TTC549 (cell line): Measurements from ENCODE around the gene EIF2B2.
A peak's percentile ranks its signal among the peaks of the same experiment; 100 is the strongest.

Experiments used
- FAIRE-seq: peaks from 2 replicates; lab custom pipeline; 2012; peaks lifted over from hg19 to GRCh38; lab: Jason Lieb, UNC

EIF2B2 gene

DNA sequence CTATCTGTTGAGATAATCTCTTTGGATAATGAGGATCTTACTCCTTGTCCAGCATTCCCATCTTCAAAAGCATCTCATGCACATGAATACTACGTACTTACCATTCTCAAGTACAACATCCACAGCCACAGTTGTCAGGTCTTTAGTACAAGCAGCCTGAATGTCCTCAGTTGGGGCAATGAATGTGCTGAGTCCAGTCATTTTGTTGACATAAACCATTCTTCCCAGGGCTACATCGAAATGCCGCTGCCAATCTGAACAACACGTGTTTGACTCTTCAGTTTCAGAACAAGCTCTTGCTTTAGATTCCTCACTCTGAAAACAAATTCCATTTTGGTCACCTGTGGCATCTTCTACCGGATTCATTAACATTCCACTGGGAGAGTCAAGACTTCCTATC is 43.6 kb downstream of the EIF2B2 start:
- FAIRE-seq: no peak

DNA sequence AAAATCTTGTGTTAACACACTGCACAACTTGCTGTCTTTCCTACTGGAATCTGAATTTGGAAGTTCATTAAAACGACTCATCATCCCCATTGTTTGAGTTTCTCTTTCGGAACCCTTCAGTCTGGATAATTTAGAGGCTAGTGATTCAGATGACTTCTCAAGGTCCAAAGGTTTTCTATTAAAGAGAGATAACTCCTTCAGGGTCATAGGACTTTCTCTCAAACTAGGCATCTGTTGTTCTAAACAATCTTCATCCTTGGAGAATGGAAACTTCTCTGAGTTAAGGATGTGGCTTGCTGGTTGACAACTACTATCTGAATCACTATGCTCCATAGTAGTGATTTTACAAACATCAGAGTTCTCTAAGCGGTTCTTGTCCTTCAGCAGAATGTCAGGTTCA is 44.2 kb downstream of the EIF2B2 start:
- FAIRE-seq: no peak

DNA sequence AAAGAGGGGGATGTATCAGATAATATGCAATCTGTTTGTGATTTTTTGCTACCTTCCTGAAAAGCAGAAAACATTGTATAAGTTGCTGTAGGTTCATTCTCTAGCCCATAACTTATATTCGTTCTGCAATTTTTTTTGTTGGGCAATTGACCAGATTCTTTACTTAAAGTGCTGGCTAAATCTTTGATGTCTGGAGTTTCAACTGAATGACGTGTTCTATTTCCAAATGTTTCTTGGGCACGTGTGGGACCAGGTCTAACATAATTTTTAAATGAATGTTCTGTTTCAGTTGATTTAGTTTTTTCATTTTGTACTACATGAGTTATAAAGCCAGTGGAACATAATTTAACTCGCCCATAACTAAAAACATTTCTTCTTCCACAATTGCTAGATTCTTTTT is 44.8 kb downstream of the EIF2B2 start:
- FAIRE-seq: no peak

DNA sequence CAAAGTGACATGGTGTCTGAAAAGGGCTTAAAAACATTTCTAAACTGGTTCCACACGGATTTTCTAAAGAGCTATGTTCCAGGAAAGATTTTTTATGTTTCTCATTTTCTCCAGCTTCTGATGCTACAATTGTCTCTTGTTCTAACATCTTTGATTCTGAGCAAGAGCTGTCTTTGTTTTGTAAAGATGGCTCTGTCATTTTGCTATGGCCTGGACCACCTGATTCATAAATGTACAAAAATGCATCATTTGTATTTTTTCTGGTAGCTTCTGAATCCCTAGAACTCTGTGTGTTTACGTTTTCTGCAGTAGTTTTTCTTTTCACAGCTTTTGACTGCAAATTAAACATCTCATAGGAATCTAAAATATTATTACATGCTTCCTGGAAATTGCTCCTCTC is 45.4 kb downstream of the EIF2B2 start:
- FAIRE-seq: no peak

DNA sequence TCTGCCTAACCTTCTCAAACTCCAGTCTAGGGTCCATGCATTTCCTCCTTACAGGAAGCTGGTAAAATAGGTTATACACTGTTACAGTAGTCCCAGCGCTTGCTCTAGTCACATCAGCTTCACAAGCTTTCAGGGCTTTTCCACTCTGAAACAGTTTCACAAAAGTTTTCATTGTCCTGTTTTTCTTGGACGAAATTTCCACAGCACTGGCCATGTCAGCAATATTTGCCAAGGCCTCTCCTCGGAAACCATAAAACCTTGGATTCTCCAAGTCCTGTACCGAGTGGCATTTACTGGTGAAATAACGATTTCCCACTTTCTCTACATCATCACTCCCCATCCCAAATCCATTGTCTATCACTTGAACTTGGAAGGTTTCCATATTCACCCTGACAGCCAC is 46.4 kb downstream of the EIF2B2 start:
- FAIRE-seq: no peak

DNA sequence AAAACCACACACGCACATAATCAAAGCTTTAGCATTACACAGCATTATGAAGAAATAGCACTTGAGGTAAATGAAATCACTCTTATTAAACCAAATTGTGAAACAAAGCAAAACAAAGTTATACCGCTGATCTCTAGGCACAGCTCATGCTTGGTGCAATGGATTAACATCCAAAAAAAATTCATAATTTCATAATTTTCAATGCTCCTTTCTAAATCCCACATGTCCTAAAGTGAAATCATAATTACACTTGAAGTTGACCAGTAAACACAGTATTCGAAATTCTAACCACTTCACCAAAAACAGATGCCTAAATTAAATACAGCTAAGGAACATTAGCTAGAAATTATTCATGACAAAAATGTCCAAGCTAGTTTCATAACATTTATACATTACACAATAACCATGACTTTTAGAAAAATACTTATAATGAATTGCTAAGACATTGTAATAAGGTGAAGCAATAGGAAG is 47.0 kb downstream of the EIF2B2 start:
- no peak for FAIRE-seq

DNA sequence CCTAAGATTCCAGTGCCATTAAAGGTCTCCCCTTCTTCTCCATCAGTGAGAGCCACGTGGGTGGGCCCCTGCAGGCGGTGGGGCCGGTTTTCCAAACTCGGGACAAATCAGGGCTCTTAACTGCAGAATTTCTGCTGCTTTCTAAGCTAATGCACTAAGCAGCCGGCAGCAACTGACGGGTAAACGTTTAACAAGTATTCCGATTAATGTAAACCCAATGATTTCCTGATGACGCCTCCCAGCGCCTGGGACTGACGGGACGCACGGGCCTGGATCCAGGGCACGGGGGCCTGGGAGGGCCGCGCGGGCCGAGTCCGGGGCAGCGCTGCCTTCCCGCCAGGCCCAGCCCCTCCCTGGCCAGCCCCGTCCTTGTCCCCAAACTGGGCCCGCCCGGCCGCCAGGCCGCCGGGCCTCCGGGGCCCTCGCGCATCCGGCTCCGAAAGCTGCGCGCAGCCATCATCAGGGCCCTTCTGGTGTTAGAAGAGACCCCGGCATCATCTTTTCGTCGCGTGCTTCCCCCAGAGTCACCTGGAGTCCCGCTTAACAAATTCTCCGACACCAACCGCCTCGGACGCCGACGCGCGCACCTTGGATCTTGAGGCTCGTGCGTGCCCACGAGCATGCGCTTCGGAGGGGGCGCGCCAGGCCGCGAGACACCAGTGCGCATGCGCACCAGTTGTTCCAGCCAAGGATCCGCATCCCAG is 48.3 kb downstream of the EIF2B2 start, which contains the start of gene MLH3:
Gene MLH3, minus strand, starts transcription at position 616 of the 704 bp plus-strand sequence. CDS start 1,812 bp downstream, outside the sequence.
- peak; percentile 19 for FAIRE-seq

DNA sequence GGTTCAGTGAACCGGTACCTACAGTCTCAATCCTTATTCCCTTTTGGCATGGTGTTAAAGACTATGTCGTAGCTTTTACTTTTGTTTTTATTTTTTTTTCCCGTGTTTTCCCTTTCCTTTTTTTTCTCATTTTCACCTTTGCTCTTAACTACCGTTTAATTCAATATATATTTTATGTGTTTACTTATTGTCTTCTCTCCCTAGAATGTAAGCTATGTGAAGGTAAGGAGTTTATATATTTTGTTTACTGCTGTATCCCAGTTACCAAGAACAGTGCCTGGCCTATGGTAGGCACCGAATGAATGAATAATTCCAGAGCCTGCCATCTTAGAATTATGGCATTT is 48.8 kb downstream of the EIF2B2 start:
- FAIRE-seq: no peak

DNA sequence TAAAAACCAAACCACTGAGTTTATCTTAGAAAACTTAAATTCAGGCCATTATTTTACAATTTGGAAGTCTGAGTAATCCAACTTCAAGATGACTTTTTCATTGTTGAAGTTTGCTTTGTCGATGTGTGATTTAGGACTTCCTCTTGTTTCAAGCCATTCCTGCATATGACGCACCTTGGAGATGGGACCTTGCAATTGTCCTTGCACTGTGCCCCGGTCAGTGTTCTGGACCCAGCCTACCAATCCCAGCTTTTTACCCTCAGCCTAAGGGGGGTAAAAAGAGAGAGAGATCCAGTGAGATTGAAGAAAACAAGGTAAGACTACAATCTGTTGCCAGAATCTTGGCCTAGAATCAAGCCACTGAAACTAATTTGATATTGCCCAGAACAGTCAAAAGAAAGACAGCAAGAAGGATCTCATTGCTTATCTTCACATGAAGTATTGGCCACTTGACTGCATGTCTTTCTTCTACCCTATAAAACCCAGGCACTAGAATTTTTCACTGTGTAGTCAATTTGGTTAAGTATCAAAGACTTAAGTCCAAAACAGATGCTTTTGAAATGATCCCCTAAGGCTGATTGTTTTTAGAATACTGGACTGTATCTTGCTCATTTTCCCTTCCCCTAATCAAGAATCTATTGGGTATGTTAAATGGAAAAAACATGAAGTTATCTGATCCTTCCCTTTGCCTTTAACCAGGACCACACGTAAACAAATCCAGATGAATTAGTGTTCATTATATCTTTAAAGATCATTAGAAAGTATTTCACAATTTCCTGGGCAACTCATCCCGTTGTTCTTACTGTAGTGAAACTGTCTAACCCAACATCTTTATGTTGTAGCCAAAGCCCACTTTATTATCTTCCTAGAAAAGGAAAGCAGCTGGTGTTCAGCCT is 50.9 kb downstream of the EIF2B2 start:
- FAIRE-seq: no peak

DNA sequence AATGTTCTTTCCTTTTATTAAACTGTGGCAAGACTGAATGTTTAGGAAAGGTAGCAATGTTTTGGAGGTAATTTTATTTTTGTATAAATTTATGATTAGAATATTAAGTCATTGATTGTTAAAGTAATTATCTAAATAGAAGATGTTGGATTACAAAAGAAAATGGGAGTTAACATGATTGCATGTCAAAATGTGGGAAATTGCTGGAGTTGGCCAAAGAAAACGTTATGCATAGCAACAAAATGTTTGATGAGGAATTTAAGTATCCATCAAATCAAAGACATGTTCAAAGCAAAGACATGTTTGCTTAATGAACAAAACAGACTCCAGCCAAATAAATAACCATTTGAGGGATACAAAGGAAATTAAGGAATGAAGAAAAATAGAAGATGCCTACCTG is 51.7 kb downstream of the EIF2B2 start:
- no peak for FAIRE-seq

DNA sequence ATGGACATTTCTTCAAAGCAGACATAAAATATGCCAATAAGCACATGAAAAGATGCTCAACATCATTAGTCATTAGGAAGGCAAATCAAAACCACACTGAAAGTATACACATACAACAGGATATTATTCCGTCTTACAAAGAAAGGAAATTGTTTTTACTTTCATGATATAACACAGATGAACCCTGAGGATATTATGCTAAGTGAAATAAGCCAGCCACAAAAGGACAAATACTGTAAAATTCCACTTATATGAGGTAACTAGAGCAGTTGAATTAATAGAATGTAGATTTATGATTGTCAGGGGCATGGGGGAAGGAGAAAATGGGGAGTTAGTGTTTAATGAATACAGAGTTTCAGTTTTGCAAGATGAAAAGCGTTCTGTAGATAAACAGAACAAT is 56.9 kb downstream of the EIF2B2 start:
- FAIRE-seq: no peak

DNA sequence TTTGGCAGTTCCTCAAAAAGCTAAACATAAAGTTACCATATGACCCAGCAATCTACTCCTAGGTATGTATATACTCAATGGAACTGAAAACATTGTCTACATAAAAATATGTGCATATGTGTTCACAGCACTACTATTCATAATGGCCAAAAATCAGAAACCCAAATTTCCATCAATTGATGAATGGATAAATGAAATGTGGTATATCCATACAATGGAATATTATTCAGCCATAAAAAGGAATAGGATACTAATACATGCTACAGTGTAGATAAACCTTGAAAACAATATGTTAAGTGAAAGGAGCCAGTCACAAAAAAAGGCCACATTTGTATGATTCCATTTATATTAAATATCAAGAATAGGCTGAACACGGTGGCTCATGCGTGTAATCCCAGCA is 57.7 kb downstream of the EIF2B2 start:
- no peak for FAIRE-seq
